GM21737 (cell line): ENCODE measurements around the gene CIB2.
A peak's percentile ranks its signal among the peaks of the same experiment; 100 is the strongest.

Experiments
- ATAC-seq: cut with Tn5 transposase; IDR thresholded peaks from one replicate; pipeline ENCODE4 v1.9.1; 2021; ENCODE audit warnings: mild to moderate bottlenecking, moderate library complexity; ENCODE audit not compliant: unreplicated experiment

The CIB2 gene

GRCh38 chr15:78109156-78109555 is 22.1 kb downstream of the CIB2 start:
- ATAC-seq, result no peak

DNA sequence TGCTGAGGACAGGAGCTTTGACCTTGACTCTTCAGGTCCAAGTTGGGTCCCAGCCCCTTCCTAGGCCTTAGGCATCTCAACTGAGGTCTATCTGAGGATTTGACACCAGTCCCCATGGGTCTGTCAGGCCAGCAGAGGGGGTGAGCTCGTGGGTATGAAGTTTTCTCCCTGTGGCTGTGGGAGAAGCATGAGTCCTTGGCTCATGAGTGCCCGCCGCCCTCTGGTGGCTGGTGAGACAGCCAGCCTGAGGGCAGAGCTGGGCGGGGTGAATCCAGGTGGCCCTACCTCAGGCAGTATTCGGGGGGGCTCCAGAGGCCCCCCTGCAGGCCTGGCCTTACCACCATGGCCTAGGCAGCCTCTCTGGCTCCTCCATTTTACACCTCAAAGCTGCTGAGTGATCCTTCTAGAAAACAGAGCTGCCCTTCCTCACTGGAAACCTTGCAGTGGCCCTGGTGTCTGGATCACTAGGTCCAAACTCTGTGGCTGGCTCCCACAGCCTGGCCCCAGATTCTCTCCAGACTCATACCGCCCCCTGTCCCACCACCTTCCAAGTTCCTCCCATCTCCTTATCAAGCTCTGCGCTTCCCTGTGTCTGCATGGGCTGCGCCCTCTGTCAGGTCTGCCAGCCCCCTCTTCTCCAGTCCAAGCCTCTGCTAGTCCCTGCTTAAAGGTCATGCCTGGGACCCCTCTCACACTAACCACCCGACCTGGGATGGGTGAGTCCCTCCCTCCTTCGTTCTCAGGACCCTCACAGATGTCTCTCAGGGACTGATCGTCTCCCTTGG is 22.8 kb downstream of the CIB2 start:
- ATAC-seq, result no peak

DNA sequence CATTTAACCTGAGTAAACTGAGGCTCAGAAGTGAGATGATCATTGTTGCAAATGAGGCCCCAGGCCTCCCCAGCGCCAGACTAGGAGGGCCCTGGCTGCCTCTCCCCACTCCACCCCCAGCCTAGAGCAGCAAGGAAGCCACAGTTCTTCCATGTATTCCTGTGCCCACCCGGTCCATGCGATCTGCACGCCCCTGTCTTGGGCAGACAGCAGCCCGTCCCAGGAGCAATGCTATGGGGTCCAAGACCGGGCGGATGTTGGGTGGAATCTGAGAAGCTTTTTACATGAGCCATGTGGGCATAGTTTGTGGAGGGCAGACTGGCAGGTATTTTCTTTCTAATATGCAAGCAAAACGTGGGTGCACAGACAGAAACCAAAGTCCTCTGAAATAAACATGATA is 23.8 kb downstream of the CIB2 start:
- ATAC-seq, result no peak

DNA sequence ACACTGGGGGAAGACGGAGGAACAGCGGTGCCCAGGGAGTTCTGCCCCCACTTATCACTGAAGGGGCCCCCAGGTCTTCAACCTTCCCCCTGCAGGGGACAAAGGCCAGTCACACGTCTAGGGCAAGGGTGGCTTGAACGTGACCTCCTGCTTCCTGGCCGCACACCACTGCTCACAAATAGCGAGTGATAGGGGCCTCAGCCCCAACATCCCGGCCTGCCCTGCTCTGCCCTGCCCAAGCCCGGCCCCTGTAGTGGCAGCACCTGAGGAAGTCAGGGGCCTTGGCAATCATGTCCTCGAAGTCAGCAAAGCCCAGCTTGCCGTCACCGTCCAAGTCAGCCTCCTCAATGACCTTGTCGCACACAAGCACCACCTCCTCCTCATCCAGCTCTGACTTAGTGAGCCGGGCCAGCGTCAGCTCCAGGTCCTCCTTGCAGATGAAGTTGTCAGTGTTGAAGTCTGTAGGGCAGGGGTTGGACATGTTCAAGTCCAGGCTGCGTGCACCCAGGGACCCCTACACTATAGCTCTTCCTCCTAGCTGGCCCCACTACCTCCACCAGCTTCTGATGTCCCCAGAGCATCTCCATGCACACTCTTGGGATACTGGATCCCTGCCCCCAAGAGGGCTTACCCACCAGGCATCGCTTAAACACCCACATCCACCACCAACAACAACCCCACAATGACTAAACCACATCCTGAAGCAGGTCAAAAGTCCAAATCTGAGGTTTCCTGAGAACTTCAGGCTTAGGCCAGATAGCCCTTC is 25.6 kb downstream of the CIB2 start:
- ATAC-seq, result no peak

DNA sequence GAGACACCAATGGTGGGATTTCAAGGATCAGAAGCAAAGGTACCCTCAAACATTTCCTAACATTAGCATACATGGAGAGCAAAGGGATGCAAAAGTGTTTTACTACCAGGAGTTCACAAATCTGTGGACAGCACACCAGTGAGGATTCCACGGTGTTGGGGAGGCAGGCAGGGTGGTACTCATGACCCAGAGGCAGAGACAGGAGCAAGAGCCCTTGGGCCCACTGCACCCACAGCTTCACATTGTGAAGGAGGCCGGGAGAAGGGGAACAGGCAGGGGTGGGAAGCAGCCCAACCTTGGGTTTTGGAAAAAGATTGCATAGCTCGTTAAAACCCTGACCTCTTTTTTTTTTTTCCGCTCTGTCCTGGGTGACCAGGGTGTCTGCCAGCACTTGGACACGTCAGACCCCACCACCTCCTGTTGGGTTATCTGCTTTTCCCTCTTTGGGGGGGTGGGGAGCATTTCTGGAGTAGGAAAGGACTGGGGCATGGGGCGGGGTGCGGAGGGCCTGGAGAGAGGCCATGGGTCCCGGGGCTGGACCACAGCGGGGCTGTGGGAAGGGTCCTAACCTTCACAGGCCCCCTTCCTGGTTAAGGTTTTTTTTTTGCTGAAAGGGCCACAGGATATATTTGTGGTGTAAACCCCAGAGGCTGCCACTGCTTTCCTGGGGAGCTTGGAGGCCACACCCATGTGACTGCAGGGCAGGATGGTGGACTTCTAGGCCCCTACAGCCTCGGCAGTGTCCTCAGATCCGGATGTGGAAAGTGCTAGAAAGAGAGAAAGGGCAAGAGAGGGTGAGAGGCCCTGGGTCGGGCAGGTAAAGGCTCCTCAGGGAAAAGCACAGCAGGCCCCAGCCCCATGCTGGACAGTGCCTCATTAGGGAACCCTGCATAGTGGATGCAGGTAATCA is 26.4 kb downstream of the CIB2 start:
- no peak for ATAC-seq

DNA sequence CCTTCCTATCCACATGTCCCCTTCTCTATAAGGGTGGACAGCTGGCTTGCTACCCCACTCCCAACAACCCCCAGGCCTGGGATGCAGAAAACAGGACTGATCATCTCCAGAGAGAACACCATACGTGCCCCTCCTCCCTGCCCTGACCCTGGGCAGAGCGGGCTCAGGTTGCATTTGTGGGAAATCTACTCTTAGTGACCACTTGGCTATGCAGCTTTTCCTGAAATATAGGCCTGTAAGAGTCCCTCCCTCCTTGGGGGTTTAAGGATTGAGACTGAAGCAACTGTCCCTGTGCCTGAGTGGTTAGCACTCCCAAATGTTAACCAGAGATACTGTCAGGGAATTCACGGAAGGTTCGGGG is 27.1 kb downstream of the CIB2 start:
- peak; percentile 6 for ATAC-seq

DNA sequence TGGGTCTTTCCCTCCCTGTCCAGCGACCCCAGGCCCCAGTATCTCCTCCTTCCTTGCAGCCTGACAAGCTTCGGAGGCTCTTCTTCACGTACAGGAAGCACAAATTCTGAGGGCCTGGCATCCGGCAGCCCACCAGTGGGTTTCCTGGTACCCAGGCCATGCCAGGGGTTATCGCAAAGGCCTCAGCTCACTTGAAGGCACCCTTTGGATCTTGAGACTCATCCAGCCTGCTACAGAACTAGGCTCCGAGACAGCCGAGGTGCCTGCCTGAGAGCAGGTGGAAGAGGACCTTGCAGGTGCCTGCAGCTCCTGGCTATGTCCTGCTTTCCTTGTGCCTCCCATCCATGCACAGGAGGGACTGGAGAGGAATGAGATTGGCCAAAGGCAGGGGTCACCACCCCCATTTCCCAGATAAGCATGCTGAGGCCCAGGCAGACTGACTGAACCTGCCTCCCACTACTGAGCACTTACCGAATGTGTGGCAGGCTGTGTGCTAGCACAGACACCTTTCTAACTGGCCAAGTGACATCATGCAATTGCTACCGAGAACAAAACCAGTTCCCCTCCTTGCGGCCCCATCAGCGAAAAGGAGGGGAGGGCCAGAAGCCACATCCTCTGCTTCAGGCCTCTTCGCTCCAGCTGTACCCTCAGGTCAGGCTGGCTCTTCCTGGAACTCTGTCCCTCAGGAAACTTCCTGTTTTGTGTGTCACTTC is 27.7 kb downstream of the CIB2 start:
- ATAC-seq, result peak; percentile 76

GRCh38 chr15:78102741-78103140 is 28.5 kb downstream of the CIB2 start:
- no peak for ATAC-seq

DNA sequence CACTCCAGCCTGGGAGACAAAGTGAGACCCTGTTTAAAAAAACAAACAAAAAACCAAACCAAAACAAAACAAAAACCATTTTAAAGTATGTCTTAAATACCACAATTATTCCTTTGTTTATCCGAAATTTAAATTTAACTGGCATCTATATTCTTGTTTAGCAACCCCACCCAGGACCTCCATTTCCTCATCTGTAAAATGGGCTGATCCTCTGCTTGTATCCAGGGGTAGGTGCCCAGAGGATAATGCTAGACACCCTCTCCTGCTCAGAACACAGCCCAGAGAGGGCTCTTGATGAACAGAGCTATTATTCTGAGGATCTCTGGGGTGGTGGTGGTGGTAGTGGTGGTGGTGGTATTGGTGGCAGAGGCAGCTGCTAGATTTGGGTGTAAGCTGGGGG is 29.0 kb downstream of the CIB2 start:
- no peak for ATAC-seq

- ATAC-seq, result no peak
Observed at GRCh38 chr15:78101423-78102105, 29.7 kb downstream of the CIB2 start.

DNA sequence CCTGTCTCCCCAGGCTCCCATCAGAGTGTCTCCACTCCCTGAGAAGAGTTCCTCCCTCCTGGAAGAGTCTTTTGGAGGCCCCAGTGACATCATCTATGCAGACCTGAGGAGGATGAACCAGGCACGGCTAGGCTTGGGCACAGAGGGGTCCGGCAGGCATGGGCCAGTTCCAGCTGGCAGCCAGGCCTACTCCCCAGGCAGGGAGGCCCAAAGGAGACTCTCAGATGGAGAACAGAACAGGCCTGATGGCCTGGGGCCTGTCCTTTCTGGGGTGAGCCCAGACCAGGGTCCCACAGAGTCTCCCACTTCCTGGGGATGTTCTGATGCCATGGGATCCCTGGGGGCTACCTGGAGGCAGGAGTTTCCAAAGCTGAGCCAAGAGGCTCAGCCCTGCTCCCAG is 30.4 kb downstream of the CIB2 start:
- no peak for ATAC-seq

DNA sequence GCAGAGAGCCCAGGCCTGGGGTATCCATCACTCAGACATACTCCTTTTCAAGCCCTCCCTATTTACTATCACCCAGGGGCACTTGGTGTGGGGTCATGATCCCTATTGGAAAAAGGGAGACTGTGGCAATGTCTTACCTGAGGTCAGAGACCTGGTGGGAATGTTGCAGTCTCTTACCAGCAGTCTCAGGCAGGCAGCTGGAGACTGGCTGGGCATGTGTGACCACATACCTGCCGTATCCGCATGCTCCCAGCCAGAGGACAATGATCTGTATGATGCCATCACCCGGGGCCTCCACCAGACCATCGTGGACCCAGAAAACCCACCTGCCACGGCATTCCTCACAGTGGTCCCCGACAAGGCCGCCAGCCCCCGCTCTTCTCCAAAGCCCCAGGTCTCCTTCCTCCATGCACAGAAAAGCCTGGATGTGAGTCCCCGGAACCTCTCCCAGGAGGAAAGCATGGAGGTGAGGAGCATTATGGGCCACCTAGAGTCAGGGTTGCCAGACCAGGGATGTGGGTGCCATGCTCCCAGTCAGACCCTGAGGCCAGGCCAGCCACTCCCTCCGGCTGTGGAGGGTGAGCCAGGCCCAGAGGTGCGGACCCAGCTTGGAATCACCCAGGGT is 33.0 kb downstream of the CIB2 start:
- no peak for ATAC-seq

GRCh38 chr15:78097667-78098066 is 33.6 kb downstream of the CIB2 start:
- ATAC-seq, result no peak

- ATAC-seq, result no peak
Observed at GRCh38 chr15:78093242-78094020, 37.8 kb downstream of the CIB2 start.

DNA sequence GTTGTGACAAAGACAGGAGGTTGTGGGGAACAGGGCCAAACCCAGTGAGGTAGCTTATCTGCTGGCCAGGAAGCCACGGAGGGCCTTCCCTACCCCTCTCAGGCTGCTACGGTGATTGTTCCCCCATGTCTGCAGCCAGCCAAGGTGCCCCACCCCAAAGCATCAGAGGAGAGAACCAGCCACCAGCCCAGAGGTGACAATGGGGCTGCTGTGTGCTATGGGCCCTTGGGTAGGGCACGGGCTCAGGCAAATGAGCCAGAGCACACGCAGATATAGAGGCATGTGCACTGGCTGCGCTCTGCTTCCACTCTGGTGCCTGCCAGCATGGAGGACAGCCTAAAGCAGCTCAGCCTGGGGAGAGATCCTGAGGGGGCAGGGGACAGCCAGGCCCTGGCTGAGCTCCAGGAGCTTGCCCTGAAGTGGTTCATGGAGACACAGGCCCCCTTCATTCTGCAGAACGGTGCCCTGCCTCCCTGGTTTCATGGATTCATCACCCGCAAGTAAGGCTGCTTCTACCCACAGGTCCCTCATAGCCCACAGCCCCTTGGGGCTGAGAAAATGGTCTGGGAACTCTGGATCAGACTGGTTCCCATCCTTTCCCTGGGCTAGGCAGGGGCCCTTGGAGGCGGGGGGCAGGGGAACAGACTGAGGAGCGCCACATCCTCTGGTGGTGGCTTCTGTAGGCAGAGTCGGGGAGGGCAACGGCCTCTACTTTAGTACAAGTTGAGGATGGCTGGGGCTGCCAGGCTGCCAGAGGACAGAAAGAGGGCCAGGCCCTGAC is 38.8 kb downstream of the CIB2 start, which contains the start of gene SH2D7:
Gene SH2D7 (plus strand): TSS at position 301 of the 781 bp plus-strand sequence. CDS start 24 bp downstream, at position 325.
- ATAC-seq, result no peak

DNA sequence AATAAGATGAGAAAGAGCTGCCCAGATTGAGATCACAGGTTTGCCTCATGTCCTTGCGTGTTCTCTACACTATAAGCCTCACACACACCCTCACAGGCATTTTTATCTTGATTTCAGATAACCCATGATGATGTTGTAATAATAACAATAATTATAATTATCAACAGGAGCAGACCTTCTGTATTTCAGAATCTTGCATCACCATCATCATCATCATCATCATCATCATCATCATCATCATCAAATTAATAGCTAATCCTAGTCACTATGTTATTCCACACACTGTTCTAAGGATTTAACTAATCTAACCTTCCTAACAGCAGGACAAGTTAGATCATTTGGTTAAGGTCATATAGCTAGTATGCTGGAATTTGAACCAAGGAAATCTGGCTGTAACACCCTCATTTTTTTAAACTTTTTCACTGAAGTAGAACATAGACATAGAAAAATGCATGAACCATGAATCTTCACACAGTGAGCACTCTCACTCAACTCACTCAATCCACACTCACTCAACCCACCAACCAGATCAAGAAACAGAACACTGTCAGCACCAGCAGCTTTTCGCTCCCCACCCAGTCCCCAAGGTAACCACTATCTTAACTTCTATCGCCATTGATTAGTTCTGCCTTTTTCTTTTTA is 40.7 kb downstream of the CIB2 start:
- ATAC-seq, result no peak

GRCh38 chr15:78088773-78089080 is 42.5 kb downstream of the CIB2 start:
- no peak for ATAC-seq
